ENCODE data around the gene DMTF1.

The DMTF1 gene

DNA sequence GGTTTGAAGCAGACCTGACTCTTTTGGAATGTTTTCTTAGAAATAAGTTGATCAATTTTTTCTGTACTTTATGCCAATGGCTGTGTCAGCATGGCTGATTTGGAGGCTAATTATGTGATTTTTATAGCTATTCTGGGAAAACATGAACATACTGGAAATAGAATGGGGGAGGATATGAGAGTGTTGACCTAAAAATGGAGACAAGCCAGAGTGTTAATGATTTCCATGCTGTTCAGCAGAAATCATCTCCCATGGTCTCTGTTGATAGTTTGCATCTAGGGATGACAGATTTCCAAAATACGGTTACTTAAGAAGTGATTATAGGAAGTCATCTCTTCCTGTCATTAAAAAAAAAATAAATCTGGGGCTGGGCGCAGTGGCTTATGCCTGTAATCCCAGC lies 32.7 kb upstream of the DMTF1 start (continued):
- TF ChIP-seq, protein P1, sequence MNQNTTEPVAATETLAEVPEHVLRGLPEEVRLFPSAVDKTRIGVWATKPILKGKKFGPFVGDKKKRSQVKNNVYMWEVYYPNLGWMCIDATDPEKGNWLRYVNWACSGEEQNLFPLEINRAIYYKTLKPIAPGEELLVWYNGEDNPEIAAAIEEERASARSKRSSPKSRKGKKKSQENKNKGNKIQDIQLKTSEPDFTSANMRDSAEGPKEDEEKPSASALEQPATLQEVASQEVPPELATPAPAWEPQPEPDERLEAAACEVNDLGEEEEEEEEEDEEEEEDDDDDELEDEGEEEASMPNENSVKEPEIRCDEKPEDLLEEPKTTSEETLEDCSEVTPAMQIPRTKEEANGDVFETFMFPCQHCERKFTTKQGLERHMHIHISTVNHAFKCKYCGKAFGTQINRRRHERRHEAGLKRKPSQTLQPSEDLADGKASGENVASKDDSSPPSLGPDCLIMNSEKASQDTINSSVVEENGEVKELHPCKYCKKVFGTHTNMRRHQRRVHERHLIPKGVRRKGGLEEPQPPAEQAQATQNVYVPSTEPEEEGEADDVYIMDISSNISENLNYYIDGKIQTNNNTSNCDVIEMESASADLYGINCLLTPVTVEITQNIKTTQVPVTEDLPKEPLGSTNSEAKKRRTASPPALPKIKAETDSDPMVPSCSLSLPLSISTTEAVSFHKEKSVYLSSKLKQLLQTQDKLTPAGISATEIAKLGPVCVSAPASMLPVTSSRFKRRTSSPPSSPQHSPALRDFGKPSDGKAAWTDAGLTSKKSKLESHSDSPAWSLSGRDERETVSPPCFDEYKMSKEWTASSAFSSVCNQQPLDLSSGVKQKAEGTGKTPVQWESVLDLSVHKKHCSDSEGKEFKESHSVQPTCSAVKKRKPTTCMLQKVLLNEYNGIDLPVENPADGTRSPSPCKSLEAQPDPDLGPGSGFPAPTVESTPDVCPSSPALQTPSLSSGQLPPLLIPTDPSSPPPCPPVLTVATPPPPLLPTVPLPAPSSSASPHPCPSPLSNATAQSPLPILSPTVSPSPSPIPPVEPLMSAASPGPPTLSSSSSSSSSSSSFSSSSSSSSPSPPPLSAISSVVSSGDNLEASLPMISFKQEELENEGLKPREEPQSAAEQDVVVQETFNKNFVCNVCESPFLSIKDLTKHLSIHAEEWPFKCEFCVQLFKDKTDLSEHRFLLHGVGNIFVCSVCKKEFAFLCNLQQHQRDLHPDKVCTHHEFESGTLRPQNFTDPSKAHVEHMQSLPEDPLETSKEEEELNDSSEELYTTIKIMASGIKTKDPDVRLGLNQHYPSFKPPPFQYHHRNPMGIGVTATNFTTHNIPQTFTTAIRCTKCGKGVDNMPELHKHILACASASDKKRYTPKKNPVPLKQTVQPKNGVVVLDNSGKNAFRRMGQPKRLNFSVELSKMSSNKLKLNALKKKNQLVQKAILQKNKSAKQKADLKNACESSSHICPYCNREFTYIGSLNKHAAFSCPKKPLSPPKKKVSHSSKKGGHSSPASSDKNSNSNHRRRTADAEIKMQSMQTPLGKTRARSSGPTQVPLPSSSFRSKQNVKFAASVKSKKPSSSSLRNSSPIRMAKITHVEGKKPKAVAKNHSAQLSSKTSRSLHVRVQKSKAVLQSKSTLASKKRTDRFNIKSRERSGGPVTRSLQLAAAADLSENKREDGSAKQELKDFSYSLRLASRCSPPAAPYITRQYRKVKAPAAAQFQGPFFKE (tag by site-specific recombination; IDR thresholded peaks at IDR 0.05; ENCODE audit: borderline replicate concordance) = no peak
- TF ChIP-seq, protein P2, sequence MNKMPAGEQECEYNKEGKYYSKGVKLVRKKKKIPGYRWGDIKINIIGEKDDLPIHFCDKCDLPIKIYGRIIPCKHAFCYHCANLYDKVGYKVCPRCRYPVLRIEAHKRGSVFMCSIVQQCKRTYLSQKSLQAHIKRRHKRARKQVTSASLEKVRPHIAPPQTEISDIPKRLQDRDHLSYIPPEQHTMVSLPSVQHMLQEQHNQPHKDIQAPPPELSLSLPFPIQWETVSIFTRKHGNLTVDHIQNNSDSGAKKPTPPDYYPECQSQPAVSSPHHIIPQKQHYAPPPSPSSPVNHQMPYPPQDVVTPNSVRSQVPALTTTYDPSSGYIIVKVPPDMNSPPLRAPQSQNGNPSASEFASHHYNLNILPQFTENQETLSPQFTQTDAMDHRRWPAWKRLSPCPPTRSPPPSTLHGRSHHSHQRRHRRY (tag by site-specific recombination; IDR thresholded peaks at IDR 0.05) = no peak
- TF ChIP-seq IKZF3 (tag by site-specific recombination; IDR thresholded peaks at IDR 0.05) = no peak
- TF ChIP-seq ZNF155 (tag by site-specific recombination; IDR thresholded peaks at IDR 0.05) = no peak
- TF ChIP-seq ZSCAN23 (tag by site-specific recombination; IDR thresholded peaks at IDR 0.05) = no peak

DNA sequence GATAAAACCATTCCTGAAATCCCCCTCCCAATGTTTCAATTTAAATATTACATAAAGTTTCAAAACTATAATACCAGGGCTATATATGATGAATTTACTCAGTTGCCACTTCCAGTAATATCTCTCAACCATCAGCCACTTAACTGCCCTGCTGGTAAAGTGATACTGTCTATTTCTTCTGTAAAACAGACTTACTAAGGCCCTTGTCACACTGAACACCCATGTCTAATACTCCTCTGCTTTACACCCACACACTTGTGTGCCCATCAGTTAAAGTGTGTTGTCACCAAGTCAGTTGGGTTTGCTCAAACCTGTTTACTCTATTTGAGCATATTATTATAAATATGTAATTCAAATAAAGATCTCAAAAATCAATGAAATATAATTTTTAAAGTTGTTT lies 29.1 kb upstream of the DMTF1 start:
- H3K4me3 ChIP-seq (ENCODE audit: low read depth, low read length) = no peak overlapping the region
- no peaks in the 10 kb centered on the region; the same call in 1 of the 2 replicates for H3K4me1 ChIP-seq (ENCODE audit: control insufficient read depth, insufficient read depth, low read length)
- ChIA-PET CTCF (no interaction called here), POLR2A (no interaction called here)
- no peaks in the 10 kb centered on the region for H3K36me3 ChIP-seq (ENCODE audit: control insufficient read depth in 2 of 2, insufficient read depth in 1 of 2, low read length in 2 of 2)
- no peaks in the 10 kb centered on the region for H3K9me3 ChIP-seq (ENCODE audit: control insufficient read depth, insufficient read depth, low read depth, low read length)
- TF ChIP-seq ZNF747 (tag by site-specific recombination; IDR thresholded peaks at IDR 0.05) (no peak), ZFHX2 (tag by site-specific recombination; conservative IDR thresholded peaks at IDR 0.05) (peak; percentile 43; the same call in 1 of the 2 replicates), ZNF274 (IDR thresholded peaks at IDR 0.05; ENCODE audit: low read length) (no peak), ZNF274 (tag by site-specific recombination; IDR thresholded peaks at IDR 0.05; ENCODE audit: borderline replicate concordance) (no peak)
- no peak overlapping the region for H3K27ac ChIP-seq (ENCODE audit: extremely low read depth, low read depth, low read length)

DNA sequence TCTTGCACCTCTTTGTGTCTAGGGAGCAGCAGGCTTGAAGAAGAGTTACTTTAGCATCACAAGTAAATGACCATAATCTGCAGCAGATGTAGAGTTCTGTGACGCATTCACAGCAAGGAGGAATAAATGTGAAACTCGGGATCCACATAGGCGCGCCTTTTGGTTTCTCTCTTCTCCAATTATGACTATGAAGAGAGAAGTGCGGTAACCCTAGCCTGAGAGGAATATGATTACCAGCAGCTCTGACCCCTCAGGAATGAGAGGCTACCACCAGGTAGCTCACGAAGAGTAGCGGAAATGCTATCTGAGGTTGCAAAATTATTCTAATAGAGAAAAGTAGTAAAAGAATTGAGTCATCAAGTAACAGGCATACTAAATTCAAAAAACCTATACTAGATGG lies 25.2 kb upstream of the DMTF1 start:
- POLR2A ChIA-PET = interaction anchor here (2.4 kb wide), 1 partner anchor 67 kb away, joined by 5 read pairs; the partner anchor contains the start of gene ELAPOR2
- H3K4me1 ChIP-seq (ENCODE audit: control insufficient read depth, insufficient read depth, low read length) = no peaks in the 10 kb centered on the region
- H3K4me3 ChIP-seq (ENCODE audit: low read depth, low read length) = no peak overlapping the region
- no peaks in the 10 kb centered on the region for H3K36me3 ChIP-seq (ENCODE audit: control insufficient read depth in 2 of 2, insufficient read depth in 1 of 2, low read length in 2 of 2)
- H3K27ac ChIP-seq (ENCODE audit: extremely low read depth, low read depth, low read length) = no peak overlapping the region
- H3K9me3 ChIP-seq (ENCODE audit: control insufficient read depth, insufficient read depth, low read depth, low read length) = no peaks in the 10 kb centered on the region
- CTCF ChIA-PET = no interaction called here
- TF ChIP-seq HOXC10 (CRISPR knock-in tag; IDR thresholded peaks at IDR 0.05) (no peak), ZNF155 (tag by site-specific recombination; IDR thresholded peaks at IDR 0.05) (no peak), ZNF561 (tag by site-specific recombination; IDR thresholded peaks at IDR 0.05; ENCODE audit: borderline replicate concordance) (no peak), ZNF23 (tag by site-specific recombination; IDR thresholded peaks at IDR 0.05; ENCODE audit: borderline replicate concordance) (no peak), ZNF791 (tag by site-specific recombination; IDR thresholded peaks at IDR 0.05) (no peak), ZNF214 (tag by site-specific recombination; IDR thresholded peaks at IDR 0.05; ENCODE audit: borderline replicate concordance) (no peak), ZBTB17 (tag by site-specific recombination; IDR thresholded peaks at IDR 0.05) (no peak), ZNF510 (tag by site-specific recombination; IDR thresholded peaks at IDR 0.05; ENCODE audit: insufficient replicate concordance) (no peak), ZNF404 (tag by site-specific recombination; IDR thresholded peaks at IDR 0.05) (no peak), SCRT2 (tag by site-specific recombination; IDR thresholded peaks at IDR 0.05) (no peak), HOXD13 (CRISPR knock-in tag; IDR thresholded peaks at IDR 0.05; ENCODE audit: borderline replicate concordance) (no peak), ZNF16 (tag by site-specific recombination; IDR thresholded peaks at IDR 0.05; ENCODE audit: low read depth) (no peak), OSR2 (tag by site-specific recombination; IDR thresholded peaks at IDR 0.05) (no peak)
- TF ChIP-seq, protein P3, sequence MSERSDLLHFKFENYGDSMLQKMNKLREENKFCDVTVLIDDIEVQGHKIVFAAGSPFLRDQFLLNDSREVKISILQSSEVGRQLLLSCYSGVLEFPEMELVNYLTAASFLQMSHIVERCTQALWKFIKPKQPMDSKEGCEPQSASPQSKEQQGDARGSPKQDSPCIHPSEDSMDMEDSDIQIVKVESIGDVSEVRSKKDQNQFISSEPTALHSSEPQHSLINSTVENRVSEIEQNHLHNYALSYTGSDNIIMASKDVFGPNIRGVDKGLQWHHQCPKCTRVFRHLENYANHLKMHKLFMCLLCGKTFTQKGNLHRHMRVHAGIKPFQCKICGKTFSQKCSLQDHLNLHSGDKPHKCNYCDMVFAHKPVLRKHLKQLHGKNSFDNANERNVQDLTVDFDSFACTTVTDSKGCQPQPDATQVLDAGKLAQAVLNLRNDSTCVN (tag by site-specific recombination; optimal IDR thresholded peaks at IDR 0.05) = no peak

Measured in HEK293 (cell line).